ENCODE data around the gene SLCO2B1. TPM values are rescaled to one million over a fixed set of nuclear protein-coding genes. Genes with fewer than 3 reads are reported as not detected.

Gene SLCO2B1
- total RNA-seq, 1 experiment from 2014 or later, result not detected

DNA sequence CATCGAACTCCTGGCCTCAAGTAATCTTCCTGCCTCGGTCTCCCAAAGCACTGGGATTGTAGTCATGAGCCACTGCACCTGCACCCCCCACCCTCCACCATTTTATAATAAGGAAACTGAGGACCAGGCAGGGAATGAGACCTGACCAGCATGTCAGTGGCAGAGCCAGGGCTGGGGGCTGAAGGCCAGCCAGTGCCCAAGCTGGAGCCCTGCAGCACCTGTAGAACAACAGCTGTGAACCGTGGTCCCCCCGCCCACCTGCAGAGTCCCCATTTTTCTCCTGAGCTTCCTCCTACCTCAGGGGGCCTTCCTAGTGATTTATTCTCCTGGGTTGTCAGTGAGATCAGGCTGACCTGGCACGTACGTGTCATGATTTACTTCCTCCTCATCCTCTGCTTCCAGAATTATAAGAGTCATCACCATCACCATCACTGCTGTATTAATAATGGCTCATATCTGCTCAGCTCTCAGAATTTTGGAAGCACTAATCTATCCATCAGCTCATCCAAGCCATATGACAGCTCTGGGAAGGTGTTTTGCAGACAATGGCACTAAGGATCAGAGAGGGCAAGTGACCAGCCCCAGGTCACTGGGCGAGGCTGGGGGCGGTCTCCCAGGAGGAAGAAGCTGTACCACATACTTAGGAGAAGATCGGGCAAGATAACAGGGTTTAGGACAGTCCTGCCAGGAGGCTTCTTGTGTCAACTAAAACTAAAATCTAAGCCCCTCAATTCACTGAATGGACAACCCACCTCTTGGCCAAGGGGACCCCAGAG, 5.5 kb upstream of the SLCO2B1 start:
- Histone ChIP-seq H3K4ac (ENCODE audit: low read depth, low read length) (no peak overlapping the region), H2AFZ (ENCODE audit: low read length) (no peak overlapping the region), H3K9me3 (ENCODE audit: control insufficient read depth, low read depth, low read length) (no peaks in the 10 kb centered on the region), H3K79me1 (ENCODE audit: insufficient read depth, low read depth, low read length, poor library complexity, severe bottlenecking) (no peaks in the 10 kb centered on the region), H3T11ph (ENCODE audit: low read length) (no peak overlapping the region), H3K23ac (ENCODE audit: insufficient read length, low read depth, low read length) (no peak overlapping the region), H3K18ac (ENCODE audit: insufficient read length, low read depth, low read length) (no peak overlapping the region), H4K5ac (ENCODE audit: insufficient read length, low read depth, low read length) (no peak overlapping the region), H2AK5ac (ENCODE audit: insufficient read length, low read length) (no peak overlapping the region), H3K56ac (ENCODE audit: insufficient read length, low read depth, low read length) (no peak overlapping the region), H3K4me2 (ENCODE audit: insufficient read depth, insufficient read length, low read length) (no peak overlapping the region), H3K14ac (ENCODE audit: insufficient read depth, low read length) (no peak overlapping the region), H2BK15ac (ENCODE audit: low read depth, low read length) (no peak overlapping the region), H3K4me1 (ENCODE audit: insufficient read depth, low read length) (peaks cover 5% of the 10 kb centered on the region), H3K27me3 (ENCODE audit: insufficient read depth, low read length) (no peaks in the 10 kb centered on the region), H3K9ac (ENCODE audit: extremely low read depth, insufficient read length, low read length) (no peak overlapping the region), H2BK120ac (ENCODE audit: low read depth, low read length, poor library complexity, severe bottlenecking) (no peak overlapping the region), H4K20me1 (ENCODE audit: control insufficient read depth, insufficient read depth, insufficient read length) (no peaks in the 10 kb centered on the region), H2BK12ac (ENCODE audit: insufficient read length, low read depth, low read length) (no peak overlapping the region), H3K27ac (ENCODE audit: insufficient read length, low read depth, low read length) (no peak overlapping the region), H4K8ac (replicated peaks; ENCODE audit: insufficient read length, low read depth, low read length) (no peak overlapping the region), H2BK20ac (ENCODE audit: low read depth, low read length, poor library complexity, severe bottlenecking) (no peak overlapping the region), H3K23me2 (ENCODE audit: insufficient read length, low read depth, low read length, poor library complexity, severe bottlenecking) (no peaks in the 10 kb centered on the region), H3K79me2 (ENCODE audit: insufficient read depth, low read length) (no peaks in the 10 kb centered on the region), H2BK5ac (ENCODE audit: insufficient read length, low read length) (no peak overlapping the region), H4K91ac (ENCODE audit: insufficient read length, low read depth, low read length) (no peak overlapping the region)
- TF ChIP-seq, protein P1, sequence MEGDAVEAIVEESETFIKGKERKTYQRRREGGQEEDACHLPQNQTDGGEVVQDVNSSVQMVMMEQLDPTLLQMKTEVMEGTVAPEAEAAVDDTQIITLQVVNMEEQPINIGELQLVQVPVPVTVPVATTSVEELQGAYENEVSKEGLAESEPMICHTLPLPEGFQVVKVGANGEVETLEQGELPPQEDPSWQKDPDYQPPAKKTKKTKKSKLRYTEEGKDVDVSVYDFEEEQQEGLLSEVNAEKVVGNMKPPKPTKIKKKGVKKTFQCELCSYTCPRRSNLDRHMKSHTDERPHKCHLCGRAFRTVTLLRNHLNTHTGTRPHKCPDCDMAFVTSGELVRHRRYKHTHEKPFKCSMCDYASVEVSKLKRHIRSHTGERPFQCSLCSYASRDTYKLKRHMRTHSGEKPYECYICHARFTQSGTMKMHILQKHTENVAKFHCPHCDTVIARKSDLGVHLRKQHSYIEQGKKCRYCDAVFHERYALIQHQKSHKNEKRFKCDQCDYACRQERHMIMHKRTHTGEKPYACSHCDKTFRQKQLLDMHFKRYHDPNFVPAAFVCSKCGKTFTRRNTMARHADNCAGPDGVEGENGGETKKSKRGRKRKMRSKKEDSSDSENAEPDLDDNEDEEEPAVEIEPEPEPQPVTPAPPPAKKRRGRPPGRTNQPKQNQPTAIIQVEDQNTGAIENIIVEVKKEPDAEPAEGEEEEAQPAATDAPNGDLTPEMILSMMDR (conservative IDR thresholded peaks at IDR 0.05), result no peak
- DNase-seq, result no peak
- WGBS (ENCODE audit: extremely low coverage, insufficient read length, low lambda C conversion rate), result no CpG with 5 or more reads among the region's 9 CpGs
- no peaks in the 10 kb centered on the region for H3K9me3 Mint-ChIP-seq
- no peak overlapping the region for H3K4me3 Mint-ChIP-seq
- H3K27ac Mint-ChIP-seq, result no peak overlapping the region
- H3K4me1 Mint-ChIP-seq, result peaks cover 3 to 8% of the 10 kb centered on the region in 2 experiments; a peak in 3 of 4 replicates
- H3K36me3 Mint-ChIP-seq (ENCODE audit: insufficient read depth in 1 of 3, low read depth in 3 of 3), result no peaks in the 10 kb centered on the region
- H3K27me3 Mint-ChIP-seq (ENCODE audit: low read depth), result peaks cover 10% of the 10 kb centered on the region

All from H9 (cell line).